ENCODE data around the gene ANKS6.

ANKS6 gene

DNA sequence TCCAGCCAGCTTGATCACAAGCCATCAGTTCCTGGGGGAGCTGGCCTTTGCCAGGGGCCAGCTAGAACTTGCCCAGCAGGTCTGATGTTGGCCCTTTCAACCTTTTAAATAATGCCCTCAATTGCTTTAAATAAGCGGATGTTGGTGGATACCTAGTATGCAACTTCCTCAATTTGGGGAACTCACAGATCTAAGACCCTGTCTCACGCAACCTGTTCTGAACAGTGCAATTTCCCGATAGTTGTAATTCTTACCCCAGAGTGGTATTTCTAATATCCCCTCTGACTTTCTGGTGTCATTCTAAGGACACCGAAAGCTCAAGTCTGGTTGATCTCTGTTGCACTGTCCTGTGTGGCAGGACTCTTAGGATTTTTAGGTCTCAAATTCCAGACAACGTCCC, 34.2 kb upstream of the ANKS6 start:
- in situ Hi-C loops (cut with HindIII; ENCODE audit: low sequenced_read_pairs) = no loop called here
- H3K4me3 ChIP-seq (ENCODE audit: low read depth, low read length) = no peak overlapping the region
- TF ChIP-seq, protein P1, sequence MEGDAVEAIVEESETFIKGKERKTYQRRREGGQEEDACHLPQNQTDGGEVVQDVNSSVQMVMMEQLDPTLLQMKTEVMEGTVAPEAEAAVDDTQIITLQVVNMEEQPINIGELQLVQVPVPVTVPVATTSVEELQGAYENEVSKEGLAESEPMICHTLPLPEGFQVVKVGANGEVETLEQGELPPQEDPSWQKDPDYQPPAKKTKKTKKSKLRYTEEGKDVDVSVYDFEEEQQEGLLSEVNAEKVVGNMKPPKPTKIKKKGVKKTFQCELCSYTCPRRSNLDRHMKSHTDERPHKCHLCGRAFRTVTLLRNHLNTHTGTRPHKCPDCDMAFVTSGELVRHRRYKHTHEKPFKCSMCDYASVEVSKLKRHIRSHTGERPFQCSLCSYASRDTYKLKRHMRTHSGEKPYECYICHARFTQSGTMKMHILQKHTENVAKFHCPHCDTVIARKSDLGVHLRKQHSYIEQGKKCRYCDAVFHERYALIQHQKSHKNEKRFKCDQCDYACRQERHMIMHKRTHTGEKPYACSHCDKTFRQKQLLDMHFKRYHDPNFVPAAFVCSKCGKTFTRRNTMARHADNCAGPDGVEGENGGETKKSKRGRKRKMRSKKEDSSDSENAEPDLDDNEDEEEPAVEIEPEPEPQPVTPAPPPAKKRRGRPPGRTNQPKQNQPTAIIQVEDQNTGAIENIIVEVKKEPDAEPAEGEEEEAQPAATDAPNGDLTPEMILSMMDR (IDR thresholded peaks at IDR 0.05; ENCODE audit: low read depth, low read length) = no peak
- no peak for DNase-seq (ENCODE audit: low read depth, low spot score)

DNA sequence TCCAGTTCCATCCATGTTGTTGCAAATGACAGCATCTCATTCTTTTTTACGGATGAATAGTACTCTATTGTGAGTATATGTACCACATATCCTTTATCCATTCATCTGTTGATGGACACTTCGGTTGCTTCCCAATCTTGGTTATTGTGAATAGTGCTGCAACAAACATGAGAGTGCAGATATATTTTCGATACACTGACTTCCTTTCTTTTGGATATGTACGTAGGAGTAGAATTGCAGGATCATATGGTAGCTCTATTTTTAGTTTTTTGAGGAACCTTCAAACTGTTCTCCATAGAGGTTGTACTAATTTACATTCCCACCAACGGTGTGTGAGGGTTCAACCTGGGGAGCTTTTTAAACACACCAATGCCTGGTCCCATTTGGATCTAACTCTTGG, 33.4 kb upstream of the ANKS6 start:
- H3K4me3 ChIP-seq (ENCODE audit: low read depth, low read length) = no peak overlapping the region
- DNase-seq (ENCODE audit: low read depth, low spot score) = no peak
- TF ChIP-seq, protein P1 (IDR thresholded peaks at IDR 0.05; ENCODE audit: low read depth, low read length) = no peak
- in situ Hi-C loops (cut with HindIII; ENCODE audit: low sequenced_read_pairs) = no loop called here

DNA sequence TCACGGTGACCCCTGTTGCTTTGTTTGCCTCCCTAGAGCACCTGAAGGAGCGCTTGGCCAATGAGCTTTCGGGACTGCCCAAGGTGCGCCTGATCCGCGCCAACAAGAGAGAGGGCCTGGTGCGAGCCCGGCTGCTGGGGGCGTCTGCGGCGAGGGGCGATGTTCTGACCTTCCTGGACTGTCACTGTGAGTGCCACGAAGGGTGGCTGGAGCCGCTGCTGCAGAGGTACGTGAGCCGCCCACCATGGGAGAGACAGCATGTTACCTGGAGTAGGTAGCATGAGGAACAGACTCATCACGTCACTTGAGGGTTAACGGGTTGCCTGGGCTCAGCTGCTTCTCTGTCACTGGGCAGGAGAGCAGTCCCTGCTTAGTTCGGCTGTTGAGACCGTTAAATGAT, 30.4 kb upstream of the ANKS6 start:
- H3K4me3 ChIP-seq (ENCODE audit: low read depth, low read length) = no peak overlapping the region
- in situ Hi-C loops (cut with HindIII; ENCODE audit: low sequenced_read_pairs) = no loop called here
- TF ChIP-seq, protein P1 (IDR thresholded peaks at IDR 0.05; ENCODE audit: low read depth, low read length) = no peak
- no peak for DNase-seq (ENCODE audit: low read depth, low spot score)

DNA sequence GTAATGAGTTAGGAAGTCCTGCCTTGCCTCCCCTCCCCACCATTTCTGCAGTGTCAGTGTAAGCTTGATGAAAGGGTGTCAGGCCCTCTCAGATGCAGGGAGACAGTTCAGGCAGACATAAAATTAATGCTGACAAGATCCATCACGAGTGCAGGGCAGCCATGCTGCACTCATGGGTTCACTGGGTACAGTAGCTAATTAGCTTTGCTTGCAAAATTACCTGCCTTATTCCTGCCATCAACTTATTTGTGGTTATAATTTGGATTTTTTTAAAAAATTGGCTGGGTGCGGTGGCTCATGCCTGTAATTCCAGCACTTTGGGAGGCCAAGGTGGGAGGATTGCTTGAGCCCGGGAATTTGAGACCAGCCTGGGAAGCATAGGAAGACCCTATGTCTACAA, 29.1 kb upstream of the ANKS6 start:
- TF ChIP-seq, protein P1 (IDR thresholded peaks at IDR 0.05; ENCODE audit: low read depth, low read length) = no peak
- H3K4me3 ChIP-seq (ENCODE audit: low read depth, low read length) = no peak overlapping the region
- DNase-seq (ENCODE audit: low read depth, low spot score) = no peak
- in situ Hi-C loops (cut with HindIII; ENCODE audit: low sequenced_read_pairs) = no loop called here

DNA sequence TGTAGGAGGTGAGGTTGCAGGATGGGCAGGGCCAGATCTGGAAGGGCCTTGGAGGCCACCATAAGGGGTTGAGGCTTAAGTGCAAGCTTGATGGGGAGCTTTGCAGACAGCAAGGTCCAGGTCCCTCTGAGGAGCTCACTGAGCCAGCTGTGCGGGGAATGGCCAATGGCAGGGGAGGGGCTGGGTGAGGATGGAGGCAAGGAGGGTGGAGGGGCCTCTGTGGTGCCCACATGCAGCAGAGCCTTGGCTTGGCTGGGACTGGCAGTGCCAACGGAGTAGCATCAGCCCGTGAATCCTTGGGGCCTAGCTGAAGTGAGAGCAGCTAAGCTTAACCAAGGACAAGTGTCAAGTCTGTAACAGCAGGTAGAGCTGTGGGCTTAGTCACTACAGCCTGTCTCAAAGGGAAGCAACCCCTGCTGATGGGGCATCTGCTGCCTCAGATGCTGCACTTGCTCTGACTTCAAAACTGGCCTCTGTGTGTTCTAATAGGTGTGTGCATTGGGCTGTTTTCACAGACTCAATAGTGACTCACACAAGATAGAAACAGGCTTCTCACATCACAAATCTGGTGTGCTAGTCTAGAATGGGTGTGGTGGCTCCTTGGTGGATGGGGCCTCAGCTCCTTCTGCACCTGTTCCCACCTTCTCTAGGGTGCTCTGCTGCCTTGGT, 27.4 kb upstream of the ANKS6 start:
- H3K4me3 ChIP-seq (ENCODE audit: low read depth, low read length) = no peak overlapping the region
- in situ Hi-C loops (cut with HindIII; ENCODE audit: low sequenced_read_pairs) = no loop called here
- DNase-seq (ENCODE audit: low read depth, low spot score) = no peak
- TF ChIP-seq, protein P1 (IDR thresholded peaks at IDR 0.05; ENCODE audit: low read depth, low read length) = no peak

DNA sequence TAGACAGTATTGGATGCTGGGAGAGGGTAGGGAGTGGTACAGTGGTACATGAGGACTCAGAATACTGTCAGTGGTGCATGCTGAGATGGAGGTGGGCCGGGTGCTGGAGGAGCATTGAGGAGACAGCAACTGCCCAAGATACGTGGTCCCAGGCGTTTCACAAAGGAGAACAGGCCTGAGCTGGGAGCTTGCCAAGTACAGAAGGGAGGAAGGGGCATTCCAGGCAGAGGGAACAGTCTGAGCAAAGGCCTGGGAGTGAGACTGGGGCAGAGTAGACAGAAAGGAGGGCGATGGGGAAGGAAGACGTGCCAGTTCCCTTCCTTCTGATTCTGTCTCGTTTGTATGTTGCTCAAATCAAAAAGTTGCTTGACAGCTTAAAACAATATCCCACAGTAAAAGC, 26.3 kb upstream of the ANKS6 start:
- no peak overlapping the region for H3K4me3 ChIP-seq (ENCODE audit: low read depth, low read length)
- no peak for DNase-seq (ENCODE audit: low read depth, low spot score)
- TF ChIP-seq, protein P1 (IDR thresholded peaks at IDR 0.05; ENCODE audit: low read depth, low read length) = no peak
- in situ Hi-C loops (cut with HindIII; ENCODE audit: low sequenced_read_pairs) = no loop called here
